Measurements from ENCODE around the gene ADAM17.

GRCh38 chr2:9473985-9474360 is 81.7 kb downstream of the ADAM17 start:
- no peak for TF ChIP-seq TARDBP (IDR thresholded peaks at IDR 0.05)
- no peak for TF ChIP-seq FOXA1 (IDR thresholded peaks at IDR 0.05)
- no peak for TF ChIP-seq FOXK2 (IDR thresholded peaks at IDR 0.05)
- no peak for TF ChIP-seq SP1 (IDR thresholded peaks at IDR 0.05)
- no peak for TF ChIP-seq ARNT (IDR thresholded peaks at IDR 0.05)
- TF ChIP-seq SUZ12 (IDR thresholded peaks at IDR 0.05) = no peak
- no peak for TF ChIP-seq ELF4 (IDR thresholded peaks at IDR 0.05)
- no peak for TF ChIP-seq BHLHE40 (IDR thresholded peaks at IDR 0.05; ENCODE audit: borderline replicate concordance)
- no peak for TF ChIP-seq CTBP1 (IDR thresholded peaks at IDR 0.05; ENCODE audit: borderline replicate concordance)
- no peak for TF ChIP-seq ZNF384 (IDR thresholded peaks at IDR 0.05)
- no peak for TF ChIP-seq HDGF (IDR thresholded peaks at IDR 0.05; ENCODE audit: borderline replicate concordance)
- TF ChIP-seq PKNOX1 (IDR thresholded peaks at IDR 0.05) = no peak
- no peak for TF ChIP-seq L3MBTL2 (conservative IDR thresholded peaks at IDR 0.05)

Data from HEK293T (cell line).